PC-3 (cell line): ENCODE results near the gene ZNF148.

Source experiments
- CTCF ChIP-seq: fragments of 300-600 bp; sonication (generic); conservative IDR thresholded peaks from 2 replicates; pipeline ENCODE4 v1.5.1; 2017; ENCODE audit warnings: antibody characterized with exemption, low read depth, mild to moderate bottlenecking, low read length
- EZH2 ChIP-seq: fragments of 300-600 bp; sonication (generic); IDR thresholded peaks from one replicate; pipeline ENCODE4 v1.6.1; 2017; ENCODE audit warnings: antibody characterized with exemption, mild to moderate bottlenecking, low read length; ENCODE audit not compliant: unreplicated experiment
- EZH2phosphoT487 ChIP-seq: fragments of 300-600 bp; sonication (generic); IDR thresholded peaks from 2 replicates; pipeline ENCODE4 v1.6.1; 2018; ENCODE audit warnings: mild to moderate bottlenecking, antibody characterized with exemption, low read length, borderline replicate concordance

DNA sequence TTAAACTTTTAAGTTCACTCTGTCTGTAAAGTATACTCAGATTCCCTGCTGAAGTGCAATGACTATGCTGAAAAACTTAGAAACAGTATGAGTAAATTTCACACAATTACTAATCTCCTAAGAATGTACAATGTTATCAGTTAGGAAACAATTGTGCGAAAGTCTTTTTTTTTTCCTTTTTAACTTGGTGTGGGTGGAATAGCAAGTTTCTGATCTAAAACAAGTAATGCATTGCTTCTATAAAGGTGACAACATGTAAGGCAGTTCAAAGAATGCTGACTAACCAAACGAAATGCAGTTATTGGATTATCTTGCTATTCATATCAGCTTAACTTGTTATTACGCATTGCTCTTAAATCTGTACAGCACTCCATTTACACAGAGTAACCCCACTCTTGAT is 143.2 kb downstream of the ZNF148 start:
- TF ChIP-seq CTCF (no peak), EZH2phosphoT487 (no peak), EZH2 (no peak)
